Transverse colon (tissue), 4 donors: ENCODE measurements around the gene MMP24OS. TPM values are rescaled to one million over a fixed set of nuclear protein-coding genes. Genes with fewer than 3 reads are reported as not detected.

ENCODE experiments used
- DNase-seq: peaks from one replicate; pipeline ENCODE4 v3.0.0-alpha.2; 2019
- H3K27ac ChIP-seq, 4 donors: fragments of 200-600 bp; sonication (generic); 2 replicates each; pipeline ENCODE4 v1.5.1; 2016 to 2018; ENCODE audit warnings: inconsistent platforms in 4 of 4
- H3K27me3 ChIP-seq: fragments of 200-600 bp; sonication (generic); 2 replicates; pipeline ENCODE4 v1.5.1; 2017; ENCODE audit warnings: inconsistent platforms
- H3K36me3 ChIP-seq, 4 donors: fragments of 200-600 bp; sonication (generic); 2 replicates each; pipeline ENCODE4 v1.5.1; 2017 to 2019; ENCODE audit warnings: inconsistent platforms in 4 of 4
- H3K4me1 ChIP-seq, 4 donors: fragments of 200-600 bp; sonication (generic); 2 replicates each; pipeline ENCODE4 v1.5.1; 2017 to 2020; ENCODE audit warnings: inconsistent platforms in 4 of 4
- H3K4me3 ChIP-seq, 4 donors: fragments of 200-600 bp; sonication (generic); 1 replicate in 1 of 4; 2 replicates in 3 of 4; pipeline versions ENCODE4 v1.5.1 to v1.6.1; 2017 to 2019; ENCODE audit warnings: inconsistent platforms in 4 of 4
- H3K9me3 ChIP-seq, 2 donors: fragments of 200-600 bp; sonication (generic); 2 replicates each; pipeline ENCODE4 v1.5.1; 2017 to 2019; ENCODE audit warnings: inconsistent platforms in 2 of 2
- EP300 ChIP-seq: sonication (generic); formaldehyde crosslinking; IDR thresholded peaks from one replicate; pipeline ENCODE4 v1.6.1; 2017; ENCODE audit warnings: antibody characterized with exemption, low read depth
- POLR2A ChIP-seq: fragments of 450-650 bp; IDR thresholded peaks from one replicate; pipeline ENCODE4 v1.6.1; 2016; ENCODE audit warnings: antibody characterized with exemption, mild to moderate bottlenecking, moderate library complexity
- POLR2AphosphoS5 ChIP-seq, 3 donors: sonication (generic); formaldehyde crosslinking; IDR thresholded peaks; one replicate each; pipeline ENCODE4 v1.6.1; 2016; ENCODE audit warnings: antibody characterized with exemption in 3 of 3
- WGBS, 2 donors: methylation state at CpG; one replicate each; pipeline ENCODE4 v1.1.5; 2018; ENCODE audit warnings: low coverage in 1 of 2; 5-methylcytosine and 5-hydroxymethylcytosine counted together
- in situ Hi-C, 4 donors: fragments of 200-750 bp; cut with MboI; loops; one replicate each; pipeline versions ENCODE4 v1.15.0 to v1.15.1; 2017; ENCODE audit warnings: low sequenced_read_pairs in 3 of 4, low pct_ligation_motif_present in 1 of 4, low pct_unique_long_range_greater_than_20kb in 1 of 4
- intact Hi-C: fragments of 100-400 bp; cut with DNase I; formaldehyde crosslinking; loops from one replicate; pipeline ENCODE4 v1.15.1; 2023; ENCODE audit warnings: low total_unique reads
- total RNA-seq, 4 donors: library from RNA; depleted of rRNA; stranded (reverse); fragments of >200 nt; gene quantifications; one replicate each; pipeline ENCODE4 v1.1.0, GENCODE V29; 2016
- TF ChIP-seq, protein P1 (sequence below), 5 experiments: fragments of 200-600 bp in 3 of 5; fragments of 450-650 bp in 2 of 5; sonication (generic) in 3 of 5; IDR thresholded peaks; 1 replicate in 2 of 5; 2 replicates in 3 of 5; pipeline ENCODE4 v1.5.1; 2016 to 2017; ENCODE audit warnings: antibody characterized with exemption in 5 of 5, inconsistent platforms in 3 of 5, mild to moderate bottlenecking in 2 of 5, moderate library complexity in 1 of 5

Gene MMP24OS
- total RNA-seq, 4 donors from 2014 or later = 32.4 to 81.1 (median 47.9) TPM

GRCh38 chr20:35294293-35294685 is 16.4 kb upstream of the MMP24OS start:
- TF ChIP-seq POLR2A = no peak
- no peak for TF ChIP-seq EP300
- TF ChIP-seq POLR2AphosphoS5 (IDR thresholded peaks at IDR 0.05) = no peak
- TF ChIP-seq, protein P1, sequence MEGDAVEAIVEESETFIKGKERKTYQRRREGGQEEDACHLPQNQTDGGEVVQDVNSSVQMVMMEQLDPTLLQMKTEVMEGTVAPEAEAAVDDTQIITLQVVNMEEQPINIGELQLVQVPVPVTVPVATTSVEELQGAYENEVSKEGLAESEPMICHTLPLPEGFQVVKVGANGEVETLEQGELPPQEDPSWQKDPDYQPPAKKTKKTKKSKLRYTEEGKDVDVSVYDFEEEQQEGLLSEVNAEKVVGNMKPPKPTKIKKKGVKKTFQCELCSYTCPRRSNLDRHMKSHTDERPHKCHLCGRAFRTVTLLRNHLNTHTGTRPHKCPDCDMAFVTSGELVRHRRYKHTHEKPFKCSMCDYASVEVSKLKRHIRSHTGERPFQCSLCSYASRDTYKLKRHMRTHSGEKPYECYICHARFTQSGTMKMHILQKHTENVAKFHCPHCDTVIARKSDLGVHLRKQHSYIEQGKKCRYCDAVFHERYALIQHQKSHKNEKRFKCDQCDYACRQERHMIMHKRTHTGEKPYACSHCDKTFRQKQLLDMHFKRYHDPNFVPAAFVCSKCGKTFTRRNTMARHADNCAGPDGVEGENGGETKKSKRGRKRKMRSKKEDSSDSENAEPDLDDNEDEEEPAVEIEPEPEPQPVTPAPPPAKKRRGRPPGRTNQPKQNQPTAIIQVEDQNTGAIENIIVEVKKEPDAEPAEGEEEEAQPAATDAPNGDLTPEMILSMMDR (IDR thresholded peaks at IDR 0.05) = no peak
- H3K27ac ChIP-seq = no peak overlapping the region
- WGBS, 2 donors = 51% methylated on average over 5 of the region's 5 CpGs; no CpG with 5 or more reads in 1 of the 2 donors
- no peaks in the 10 kb centered on the region for H3K9me3 ChIP-seq
- no peak overlapping the region for H3K4me3 ChIP-seq
- DNase-seq = no peak
- intact Hi-C loops = no loop called here
- in situ Hi-C loops = loop anchor here in 1 of 4 donors (10.0 kb wide), 1 partner anchor 151 kb away; no protein-coding TSS in a partner anchor
- H3K27me3 ChIP-seq = peaks cover 8% of the 10 kb centered on the region
- H3K4me1 ChIP-seq = peaks cover 0 to 4% (median 0%) of the 10 kb centered on the region in 4 donors
- no peaks in the 10 kb centered on the region for H3K36me3 ChIP-seq

DNA sequence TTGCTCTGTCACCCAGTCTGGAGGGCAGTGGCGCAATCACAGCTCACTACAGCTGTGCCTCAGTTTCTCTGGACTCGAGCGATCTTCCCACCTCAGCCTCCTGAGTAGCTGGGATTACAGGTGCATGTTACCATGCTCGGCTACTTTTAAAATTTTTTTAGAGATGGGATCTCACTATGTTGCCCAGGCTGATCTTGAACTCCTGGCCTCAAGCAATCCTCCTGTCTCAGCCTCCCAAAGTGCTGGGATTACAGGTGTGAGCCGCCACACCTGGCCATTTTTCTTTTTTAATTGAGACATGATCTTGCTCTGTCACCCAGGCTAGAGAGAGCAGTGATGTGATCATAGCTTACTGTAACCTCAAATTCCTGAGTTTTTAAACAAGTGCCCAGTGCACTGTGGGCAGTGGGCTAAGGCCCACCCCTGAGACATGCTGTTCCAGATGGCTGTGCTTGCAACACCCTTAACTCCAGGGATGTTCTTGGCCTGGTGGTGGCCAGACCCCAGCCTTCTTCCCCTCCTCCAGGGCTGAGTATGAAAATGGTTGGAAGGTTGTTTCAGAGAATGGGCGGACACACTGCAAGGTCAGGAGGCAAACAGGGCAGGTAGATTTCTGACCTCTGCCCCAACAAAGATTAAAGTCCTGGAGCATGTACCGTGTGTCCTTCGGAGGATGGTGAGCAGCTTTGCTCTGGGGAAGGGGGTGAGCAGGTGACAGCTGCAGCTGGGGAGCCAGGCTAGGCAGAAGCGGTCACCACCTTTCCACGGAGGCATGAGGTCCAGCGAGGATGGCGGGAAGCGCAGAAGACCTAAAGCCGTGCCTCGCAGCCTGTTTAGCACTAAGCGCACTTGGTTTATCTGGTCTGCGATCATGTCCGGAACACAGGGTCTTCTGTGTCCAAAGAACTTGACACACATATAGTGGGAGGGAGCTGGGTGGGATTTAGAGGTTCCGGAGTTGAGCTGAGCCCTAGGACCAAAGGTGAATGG is 15.7 kb upstream of the MMP24OS start:
- H3K4me1 ChIP-seq = no peaks in the 10 kb centered on the region
- no peaks in the 10 kb centered on the region for H3K36me3 ChIP-seq
- intact Hi-C loops (no loop called here), in situ Hi-C loops (loop anchor here in 1 of 4 donors (10.0 kb wide), 1 partner anchor 151 kb away; no protein-coding TSS in a partner anchor)
- H3K4me3 ChIP-seq = no peak overlapping the region
- H3K9me3 ChIP-seq = no peaks in the 10 kb centered on the region
- 94 to 95% methylated on average over 7 to 19 of the region's 19 CpGs for WGBS, 2 donors
- peaks cover 8% of the 10 kb centered on the region for H3K27me3 ChIP-seq
- H3K27ac ChIP-seq = no peak overlapping the region
- no peak for DNase-seq
- TF ChIP-seq POLR2A (no peak), POLR2AphosphoS5 (IDR thresholded peaks at IDR 0.05) (no peak), EP300 (no peak)
- TF ChIP-seq, protein P1 (IDR thresholded peaks at IDR 0.05) = no peak

DNA sequence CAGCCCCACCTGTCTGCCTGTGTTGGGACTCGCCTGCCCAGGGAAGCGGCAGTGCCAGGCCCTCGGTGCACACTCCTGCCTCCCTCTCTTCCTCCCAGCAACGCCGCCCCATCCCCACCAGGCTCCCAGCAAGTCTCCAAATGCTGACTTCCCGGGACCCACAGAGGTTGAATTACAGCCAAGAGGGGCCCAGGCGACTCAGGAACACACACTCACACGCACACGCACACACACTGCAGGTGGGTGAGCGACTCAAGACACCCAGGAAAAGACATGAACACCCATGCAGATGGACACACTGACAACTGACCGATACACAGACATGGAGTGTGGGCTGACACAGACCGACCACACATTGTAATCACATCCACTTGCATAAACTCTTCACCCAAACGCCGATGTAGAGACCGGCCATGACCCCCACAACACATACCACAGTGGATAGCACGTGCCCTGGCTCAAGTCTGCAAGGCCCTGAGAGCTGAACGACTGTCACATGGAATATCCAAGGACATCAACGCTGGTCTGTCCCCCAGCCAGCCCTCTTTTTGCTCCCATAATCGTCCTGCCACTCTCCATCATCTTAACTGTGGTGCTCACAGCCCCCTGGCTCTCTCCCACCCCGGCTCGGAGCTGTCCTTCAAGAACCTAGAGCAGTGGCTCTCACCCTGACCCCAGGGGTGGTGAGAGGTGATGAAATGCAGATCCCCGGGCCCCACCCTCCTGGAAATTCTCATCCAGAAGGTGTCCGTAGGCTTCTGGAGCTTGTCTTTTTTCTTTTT is 14.8 kb upstream of the MMP24OS start:
- TF ChIP-seq, protein P1 (IDR thresholded peaks at IDR 0.05) = no peak
- TF ChIP-seq POLR2A = no peak
- no peak for TF ChIP-seq POLR2AphosphoS5 (IDR thresholded peaks at IDR 0.05)
- no peak for TF ChIP-seq EP300
- Histone ChIP-seq H3K36me3 (no peaks in the 10 kb centered on the region), H3K9me3 (no peaks in the 10 kb centered on the region), H3K27ac (no peak overlapping the region), H3K4me3 (no peak overlapping the region), H3K4me1 (no peaks in the 10 kb centered on the region), H3K27me3 (peaks cover 8% of the 10 kb centered on the region)
- 78% methylated on average over 23 of the region's 23 CpGs; no CpG with 5 or more reads in 1 of the 2 donors for WGBS, 2 donors
- intact Hi-C loops (no loop called here), in situ Hi-C loops (loop anchor here in 1 of 4 donors (10.0 kb wide), 1 partner anchor 152 kb away; no protein-coding TSS in a partner anchor)
- DNase-seq = no peak
